IPS-15b (cell line): ENCODE data around the gene GREM2.

Experiments used
- H3K27me3 ChIP-seq: one replicate; pipeline ENCODE4 v1.6.1; 2013; ENCODE audit warnings: low read length; ENCODE audit not compliant: control insufficient read depth, insufficient read depth
- H3K36me3 ChIP-seq: one replicate; pipeline ENCODE4 v1.6.1; 2013; ENCODE audit warnings: low read length; ENCODE audit not compliant: control insufficient read depth, insufficient read depth
- H3K4me1 ChIP-seq: one replicate; pipeline ENCODE4 v1.6.1; 2013; ENCODE audit warnings: mild to moderate bottlenecking, low read length; ENCODE audit not compliant: control insufficient read depth, insufficient read depth
- H3K4me3 ChIP-seq: one replicate; pipeline ENCODE4 v1.5.1; 2013; ENCODE audit warnings: low read depth, low read length
- H3K9ac ChIP-seq: one replicate; pipeline ENCODE4 v1.6.1; 2013; ENCODE audit warnings: low read depth, mild to moderate bottlenecking, low read length
- H3K9me3 ChIP-seq: one replicate; pipeline ENCODE4 v1.6.1; 2013; ENCODE audit warnings: mild to moderate bottlenecking, low read length; ENCODE audit not compliant: control insufficient read depth, insufficient read depth

The GREM2 gene

GRCh38 chr1:240492832-240493440, 119.0 kb downstream of the GREM2 start:
- no peaks in the 10 kb centered on the region for H3K9me3 ChIP-seq
- peak overlapping the region; percentile 49 for H3K9ac ChIP-seq
- H3K4me1 ChIP-seq = no peaks in the 10 kb centered on the region
- peaks cover 29% of the 10 kb centered on the region for H3K27me3 ChIP-seq
- no peaks in the 10 kb centered on the region for H3K36me3 ChIP-seq
- H3K4me3 ChIP-seq = peak overlapping the region; percentile 68

GRCh38 chr1:240491796-240492195, 120.2 kb downstream of the GREM2 start:
- Histone ChIP-seq H3K27me3 (peaks cover 29% of the 10 kb centered on the region), H3K9me3 (no peaks in the 10 kb centered on the region), H3K36me3 (no peaks in the 10 kb centered on the region), H3K9ac (no peak overlapping the region), H3K4me1 (no peaks in the 10 kb centered on the region), H3K4me3 (no peak overlapping the region)

- no peak overlapping the region for H3K9ac ChIP-seq
- H3K4me3 ChIP-seq = no peak overlapping the region
- H3K9me3 ChIP-seq = no peaks in the 10 kb centered on the region
- H3K4me1 ChIP-seq = no peaks in the 10 kb centered on the region
- peaks cover 29% of the 10 kb centered on the region for H3K27me3 ChIP-seq
- no peaks in the 10 kb centered on the region for H3K36me3 ChIP-seq
Measured at GRCh38 chr1:240491156-240491555, 120.8 kb downstream of the GREM2 start.

GRCh38 chr1:240487493-240487892, 124.5 kb downstream of the GREM2 start:
- Histone ChIP-seq H3K9me3 (no peaks in the 10 kb centered on the region), H3K9ac (no peak overlapping the region), H3K4me1 (no peaks in the 10 kb centered on the region), H3K36me3 (no peaks in the 10 kb centered on the region), H3K27me3 (peaks cover 18% of the 10 kb centered on the region), H3K4me3 (no peak overlapping the region)

- Histone ChIP-seq H3K4me3 (no peak overlapping the region), H3K36me3 (no peaks in the 10 kb centered on the region), H3K9ac (no peak overlapping the region), H3K4me1 (no peaks in the 10 kb centered on the region), H3K9me3 (no peaks in the 10 kb centered on the region), H3K27me3 (peaks cover 13% of the 10 kb centered on the region)
Measured at GRCh38 chr1:240486611-240487010, 125.3 kb downstream of the GREM2 start.

GRCh38 chr1:240484804-240485443, 127.0 kb downstream of the GREM2 start:
- Histone ChIP-seq H3K9me3 (no peaks in the 10 kb centered on the region), H3K9ac (no peak overlapping the region), H3K27me3 (peaks cover 2% of the 10 kb centered on the region), H3K4me1 (no peaks in the 10 kb centered on the region), H3K36me3 (no peaks in the 10 kb centered on the region), H3K4me3 (no peak overlapping the region)

GRCh38 chr1:240478536-240478935, 133.4 kb downstream of the GREM2 start:
- Histone ChIP-seq H3K36me3 (no peaks in the 10 kb centered on the region), H3K9ac (no peak overlapping the region), H3K4me1 (no peaks in the 10 kb centered on the region), H3K4me3 (no peak overlapping the region), H3K9me3 (no peaks in the 10 kb centered on the region), H3K27me3 (no peaks in the 10 kb centered on the region)

- Histone ChIP-seq H3K36me3 (no peaks in the 10 kb centered on the region), H3K9ac (no peak overlapping the region), H3K9me3 (no peaks in the 10 kb centered on the region), H3K4me3 (no peak overlapping the region), H3K27me3 (no peaks in the 10 kb centered on the region), H3K4me1 (no peaks in the 10 kb centered on the region)
Measured at GRCh38 chr1:240475832-240476231, 136.1 kb downstream of the GREM2 start.

- Histone ChIP-seq H3K27me3 (no peaks in the 10 kb centered on the region), H3K9me3 (no peaks in the 10 kb centered on the region), H3K4me3 (no peak overlapping the region), H3K9ac (no peak overlapping the region), H3K36me3 (no peaks in the 10 kb centered on the region), H3K4me1 (no peaks in the 10 kb centered on the region)
Measured at GRCh38 chr1:240474133-240474614, 137.8 kb downstream of the GREM2 start.

- Histone ChIP-seq H3K36me3 (no peaks in the 10 kb centered on the region), H3K9ac (no peak overlapping the region), H3K4me3 (no peak overlapping the region), H3K4me1 (peaks cover 4% of the 10 kb centered on the region), H3K9me3 (no peaks in the 10 kb centered on the region), H3K27me3 (no peaks in the 10 kb centered on the region)
Measured at GRCh38 chr1:240468656-240469055, 143.3 kb downstream of the GREM2 start.

GRCh38 chr1:240467895-240468294, 144.1 kb downstream of the GREM2 start:
- Histone ChIP-seq H3K4me1 (peaks cover 4% of the 10 kb centered on the region), H3K27me3 (no peaks in the 10 kb centered on the region), H3K9me3 (no peaks in the 10 kb centered on the region), H3K9ac (no peak overlapping the region), H3K36me3 (no peaks in the 10 kb centered on the region), H3K4me3 (no peak overlapping the region)

- Histone ChIP-seq H3K4me1 (peaks cover 4% of the 10 kb centered on the region), H3K4me3 (no peak overlapping the region), H3K9me3 (no peaks in the 10 kb centered on the region), H3K9ac (no peak overlapping the region), H3K27me3 (no peaks in the 10 kb centered on the region), H3K36me3 (no peaks in the 10 kb centered on the region)
Measured at GRCh38 chr1:240466509-240466908, 145.4 kb downstream of the GREM2 start.
